Suprapubic skin (tissue), 3 donors: ENCODE results near the gene PLEKHG4.

Source experiments
- EP300 ChIP-seq: sonication (generic); formaldehyde crosslinking; IDR thresholded peaks from one replicate; pipeline ENCODE4 v1.6.1; 2017; ENCODE audit warnings: antibody characterized with exemption
- TF ChIP-seq, protein P1 (sequence below), 2 donors: fragments of 200-600 bp in 1 of 2; fragments of 450-650 bp in 1 of 2; sonication (generic) in 1 of 2; IDR thresholded peaks; one replicate each; pipeline ENCODE4 v1.5.1; 2016 to 2019; ENCODE audit warnings: antibody characterized with exemption in 2 of 2, mild to moderate bottlenecking in 1 of 2, moderate library complexity in 1 of 2

DNA sequence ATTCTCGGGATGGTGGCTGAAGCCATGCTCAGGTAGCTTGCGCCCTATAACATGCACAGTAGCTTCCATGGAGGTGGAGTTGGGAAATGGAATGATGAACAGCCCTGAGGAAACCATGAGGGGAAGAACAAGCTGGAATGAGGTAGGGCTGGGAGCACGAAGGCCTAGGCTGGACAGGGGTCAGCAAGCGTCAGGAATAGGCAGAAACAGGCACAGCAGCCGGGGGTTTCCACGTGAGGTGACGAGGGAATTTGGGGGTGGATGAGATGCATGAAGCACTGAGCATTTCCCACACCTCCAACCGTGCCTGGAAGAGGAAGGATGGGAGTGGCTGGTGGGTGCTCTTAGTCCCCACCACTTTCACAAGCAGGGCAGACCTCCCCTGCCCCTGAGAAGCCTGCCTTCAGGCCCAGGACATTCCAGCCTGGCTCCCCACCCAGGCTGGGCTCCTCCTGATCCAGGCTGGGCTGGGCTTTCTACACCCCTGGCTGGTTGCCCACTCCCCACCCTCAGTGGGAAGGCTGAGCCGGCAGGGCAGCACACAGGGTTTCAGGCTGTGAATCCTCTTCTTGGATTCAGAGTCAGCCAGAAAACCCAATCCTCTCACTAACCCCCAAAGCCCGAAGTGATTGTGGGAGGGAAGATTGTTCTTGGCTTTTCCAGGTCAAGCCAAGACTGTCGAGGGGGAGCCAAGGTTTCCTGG lies 21.9 kb downstream of the PLEKHG4 start:
- TF ChIP-seq, protein P1, sequence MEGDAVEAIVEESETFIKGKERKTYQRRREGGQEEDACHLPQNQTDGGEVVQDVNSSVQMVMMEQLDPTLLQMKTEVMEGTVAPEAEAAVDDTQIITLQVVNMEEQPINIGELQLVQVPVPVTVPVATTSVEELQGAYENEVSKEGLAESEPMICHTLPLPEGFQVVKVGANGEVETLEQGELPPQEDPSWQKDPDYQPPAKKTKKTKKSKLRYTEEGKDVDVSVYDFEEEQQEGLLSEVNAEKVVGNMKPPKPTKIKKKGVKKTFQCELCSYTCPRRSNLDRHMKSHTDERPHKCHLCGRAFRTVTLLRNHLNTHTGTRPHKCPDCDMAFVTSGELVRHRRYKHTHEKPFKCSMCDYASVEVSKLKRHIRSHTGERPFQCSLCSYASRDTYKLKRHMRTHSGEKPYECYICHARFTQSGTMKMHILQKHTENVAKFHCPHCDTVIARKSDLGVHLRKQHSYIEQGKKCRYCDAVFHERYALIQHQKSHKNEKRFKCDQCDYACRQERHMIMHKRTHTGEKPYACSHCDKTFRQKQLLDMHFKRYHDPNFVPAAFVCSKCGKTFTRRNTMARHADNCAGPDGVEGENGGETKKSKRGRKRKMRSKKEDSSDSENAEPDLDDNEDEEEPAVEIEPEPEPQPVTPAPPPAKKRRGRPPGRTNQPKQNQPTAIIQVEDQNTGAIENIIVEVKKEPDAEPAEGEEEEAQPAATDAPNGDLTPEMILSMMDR (IDR thresholded peaks at IDR 0.05), result no peak
- TF ChIP-seq EP300, result no peak
